ENCODE results near the gene TLR6.

Gene TLR6

DNA sequence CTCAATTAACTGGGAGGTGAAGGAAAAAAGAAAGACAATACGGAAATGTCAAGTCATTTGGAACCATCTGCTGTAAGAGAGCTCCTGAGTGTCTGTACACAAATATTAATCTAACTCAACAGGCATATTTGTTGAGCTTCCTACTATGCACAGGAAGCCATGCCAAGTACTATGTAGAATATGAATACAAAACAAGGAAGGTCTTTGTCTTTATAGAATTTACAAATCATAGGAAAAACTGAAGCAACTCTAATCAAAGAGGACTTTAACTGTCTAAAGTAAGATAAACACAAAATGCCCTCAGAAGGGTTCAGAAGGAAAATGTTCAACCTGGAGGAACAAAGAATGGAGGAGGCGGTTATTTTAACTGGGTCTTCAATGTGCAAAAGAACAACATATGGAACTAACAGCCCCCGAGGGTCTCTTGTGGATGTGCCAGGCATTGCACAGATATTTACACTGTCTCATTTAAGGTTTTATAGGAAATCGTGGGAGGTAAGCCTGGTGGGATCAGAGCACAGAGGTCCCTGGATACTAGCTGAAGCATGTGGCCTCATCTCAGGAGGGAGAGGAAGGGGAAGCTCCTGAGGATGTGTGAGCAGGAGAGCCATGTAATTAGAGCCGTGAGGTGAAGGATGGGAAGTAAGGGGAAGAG lies 16.8 kb upstream of the TLR6 start:
- no peak for DNase-seq
- no peaks in the 10 kb centered on the region for H3K9me3 Mint-ChIP-seq
- H3K27me3 Mint-ChIP-seq = peaks cover 39% of the 10 kb centered on the region
- no peak overlapping the region for H3K27ac Mint-ChIP-seq
- ATAC-seq = no peak
- no peak overlapping the region for H3K4me3 Mint-ChIP-seq
- H3K4me1 Mint-ChIP-seq = peaks cover 2% of the 10 kb centered on the region

DNA sequence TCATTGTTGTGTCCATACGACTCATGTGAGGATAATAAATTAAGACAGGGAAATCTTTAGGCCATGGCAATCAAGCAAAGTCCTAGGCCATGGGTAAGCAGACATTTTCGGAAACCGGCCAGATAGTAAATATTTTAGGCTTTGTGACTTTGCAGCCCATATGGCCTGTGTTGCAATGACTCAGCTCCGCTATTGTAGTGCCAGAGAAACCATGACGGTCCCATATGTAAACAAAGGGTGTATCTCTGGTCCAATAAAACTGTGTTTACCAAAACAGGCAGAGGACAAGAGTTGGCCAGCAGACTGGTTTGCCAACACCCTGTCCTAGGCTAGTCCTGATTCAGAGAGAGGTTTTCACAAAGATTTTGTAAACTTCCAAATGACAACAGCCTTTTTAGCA lies 16.0 kb upstream of the TLR6 start:
- Mint-ChIP-seq H3K4me1 (peaks cover 6% of the 10 kb centered on the region), H3K27me3 (peaks cover 44% of the 10 kb centered on the region), H3K4me3 (no peak overlapping the region), H3K27ac (no peak overlapping the region), H3K9me3 (no peaks in the 10 kb centered on the region)
- no peak for DNase-seq
- no peak for ATAC-seq

DNA sequence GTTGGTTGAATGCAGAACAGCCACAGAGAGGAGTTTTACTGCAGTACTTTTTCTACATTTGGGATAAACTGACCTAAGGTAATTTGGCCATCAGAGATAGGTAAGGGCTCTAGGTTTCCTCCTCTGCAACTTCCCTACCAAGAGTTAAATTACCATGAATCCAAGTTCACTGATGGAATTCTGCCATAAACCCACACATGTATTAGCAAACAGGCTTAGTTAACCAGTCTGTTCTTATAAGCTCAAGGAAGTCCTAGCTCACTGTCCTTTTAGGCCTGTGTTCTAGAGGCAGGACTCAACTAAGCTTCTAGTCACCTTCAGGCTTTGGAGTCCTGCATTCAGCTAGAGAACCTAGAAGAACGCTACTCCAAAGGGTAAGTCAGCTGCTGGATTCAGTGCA lies 15.0 kb upstream of the TLR6 start:
- Mint-ChIP-seq H3K27ac (no peak overlapping the region), H3K4me1 (peaks cover 6% of the 10 kb centered on the region), H3K27me3 (peaks cover 44% of the 10 kb centered on the region), H3K4me3 (no peak overlapping the region), H3K9me3 (no peaks in the 10 kb centered on the region)
- DNase-seq = no peak
- no peak for ATAC-seq

DNA sequence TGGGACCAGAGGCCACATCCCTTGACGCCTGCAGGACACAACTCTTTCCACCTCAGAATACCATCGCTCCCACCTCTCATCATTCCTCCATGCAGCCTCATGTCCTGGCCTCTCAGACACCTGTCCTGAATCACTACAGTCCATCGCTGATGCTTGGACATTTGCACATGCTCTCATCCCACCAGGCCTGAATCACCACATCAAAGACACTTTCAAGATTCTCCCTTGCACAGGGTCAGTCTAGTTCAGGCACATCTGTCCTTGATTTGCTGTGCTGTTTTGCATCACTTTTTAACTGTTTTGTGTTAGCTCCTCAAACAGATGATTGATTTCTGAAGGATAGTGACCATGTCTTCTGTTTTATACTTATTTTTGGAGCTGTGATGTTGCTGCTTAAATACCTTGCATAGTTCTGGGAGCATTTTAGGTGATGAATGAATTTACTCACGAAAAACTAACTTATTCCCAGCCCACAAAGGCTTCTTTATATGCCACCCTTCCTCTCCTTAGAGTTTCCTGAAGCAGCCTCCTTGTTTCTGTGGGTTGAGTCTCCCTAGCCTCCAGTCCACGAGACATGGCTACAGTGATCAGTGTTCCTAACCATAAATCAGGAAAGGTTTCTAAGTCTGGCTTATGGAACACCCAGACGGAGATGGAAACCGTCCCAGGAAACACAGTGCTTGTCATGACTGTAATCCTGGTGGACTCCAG lies 13.6 kb upstream of the TLR6 start:
- Mint-ChIP-seq H3K27ac (no peak overlapping the region), H3K27me3 (peaks cover 44% of the 10 kb centered on the region), H3K4me3 (no peak overlapping the region), H3K9me3 (no peaks in the 10 kb centered on the region), H3K4me1 (peaks cover 10% of the 10 kb centered on the region)
- ATAC-seq (no peak), DNase-seq (no peak)

DNA sequence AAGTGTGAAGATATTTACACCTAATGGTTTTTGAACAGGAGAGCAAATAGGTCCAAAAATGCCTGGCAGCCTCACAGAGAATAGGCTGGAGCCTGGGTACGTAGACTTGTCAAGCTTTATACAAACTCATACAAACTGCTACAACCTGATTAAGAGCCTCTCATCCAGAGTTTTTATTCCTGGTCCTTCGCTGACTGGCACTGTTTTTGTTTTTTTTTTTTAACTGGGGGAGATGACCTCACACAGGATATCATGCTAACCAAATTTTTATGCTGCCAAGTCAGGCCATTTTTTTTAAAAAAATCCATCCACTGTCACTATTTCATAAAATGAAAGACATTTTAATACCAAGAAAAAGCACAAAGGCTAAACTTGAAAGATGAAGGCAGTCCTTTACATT lies 12.9 kb upstream of the TLR6 start:
- no peaks in the 10 kb centered on the region for H3K9me3 Mint-ChIP-seq
- H3K27ac Mint-ChIP-seq = no peak overlapping the region
- DNase-seq (no peak), ATAC-seq (no peak)
- H3K4me3 Mint-ChIP-seq = no peak overlapping the region
- H3K4me1 Mint-ChIP-seq = peaks cover 11% of the 10 kb centered on the region
- H3K27me3 Mint-ChIP-seq = peaks cover 38% of the 10 kb centered on the region

DNA sequence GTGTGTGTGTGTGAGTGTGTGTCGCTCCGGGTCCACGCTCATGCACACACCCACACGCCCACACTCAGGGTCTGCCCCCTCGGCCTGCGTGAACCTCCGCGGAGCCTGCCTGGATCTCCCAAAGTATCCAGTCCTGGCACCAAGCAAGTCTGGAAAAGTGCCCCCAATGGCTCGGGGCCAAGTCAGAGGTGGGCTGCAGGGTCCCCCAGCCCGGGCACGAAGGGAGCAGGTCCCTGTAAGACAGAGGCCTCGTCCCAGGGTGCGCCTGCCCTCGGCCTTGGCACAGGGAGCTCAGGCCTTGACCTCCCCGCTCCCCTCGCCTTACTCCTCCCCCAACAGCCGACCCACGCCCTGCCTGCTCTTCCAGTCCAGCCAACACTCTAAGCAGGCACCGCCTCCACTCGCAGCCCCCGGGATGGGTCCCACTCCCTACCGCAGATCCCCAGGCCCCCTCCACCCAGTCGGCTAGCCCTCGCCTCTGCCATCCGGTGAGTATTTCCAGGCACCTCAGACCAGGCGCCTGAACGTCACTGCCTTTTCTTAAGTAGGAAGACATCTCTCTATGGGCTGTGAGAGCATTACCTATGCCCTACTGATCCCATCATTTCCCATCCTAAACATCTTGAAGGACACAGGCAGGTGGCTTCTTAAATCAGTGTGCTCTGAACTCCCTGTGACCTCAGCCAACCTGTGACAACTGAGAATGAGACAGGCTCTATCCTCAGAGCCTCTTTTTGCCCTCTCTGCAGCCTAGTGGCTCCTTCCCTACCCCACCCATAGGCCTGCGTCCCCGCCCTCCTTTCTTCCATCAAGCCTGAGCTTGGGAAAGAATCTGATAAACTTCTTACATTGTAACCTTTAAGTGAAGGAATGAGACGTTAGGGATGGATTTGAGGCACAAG lies 11.7 kb upstream of the TLR6 start:
- peak; percentile 29 for ATAC-seq
- no peak overlapping the region for H3K27ac Mint-ChIP-seq

DNA sequence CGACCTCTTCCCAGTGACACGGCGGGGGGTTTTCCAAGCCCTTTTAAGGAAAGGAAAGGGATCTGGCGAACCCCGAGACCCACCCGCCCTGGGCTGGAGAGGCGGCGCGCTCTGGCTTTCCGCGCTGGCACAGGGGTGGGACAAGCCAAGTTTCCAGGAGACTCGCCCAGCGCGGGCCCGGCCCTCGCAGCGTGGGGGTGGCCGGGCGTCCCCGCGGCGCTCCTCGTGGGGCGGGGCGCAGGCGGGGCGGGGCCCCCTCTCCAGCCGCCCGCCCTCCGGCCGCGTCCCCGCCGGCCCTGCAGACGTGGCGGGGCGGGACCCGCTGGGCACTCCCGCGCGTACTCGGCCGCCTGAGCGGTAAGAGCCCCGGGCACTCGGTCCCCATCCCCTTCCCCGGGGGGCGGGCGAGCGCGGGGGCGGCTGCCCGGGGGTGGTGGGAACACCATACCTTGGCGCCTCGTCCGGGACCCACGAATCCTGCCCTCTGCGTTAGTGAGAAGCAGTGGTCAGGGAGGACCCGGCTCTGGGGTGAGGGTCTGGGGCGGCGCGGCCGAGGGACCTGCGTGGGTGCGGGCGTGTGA lies 11.0 kb upstream of the TLR6 start, which contains the start of gene FAM114A1:
TSS of gene FAM114A1 (plus strand) at position 329 of the 581 bp plus-strand sequence. CDS start 10,273 bp downstream, outside the sequence.
- Mint-ChIP-seq H3K27ac (no peak within 1 kb of the TSS), H3K4me3 (peak within 1 kb of the TSS; percentile 69 to 71), H3K9me3 (no peaks in the 10 kb centered on the region), H3K4me1 (peaks cover 11% of the 10 kb centered on the region), H3K27me3 (peaks cover 22% of the 10 kb centered on the region)
- DNase-seq = peak in 1 of 2 donors; percentile 21
- ATAC-seq = peak; percentile 81

More for the DNA sequence above, 11.7 kb upstream of the TLR6 start:
- Mint-ChIP-seq H3K27me3 (peaks cover 26% of the 10 kb centered on the region), H3K4me1 (peaks cover 11% of the 10 kb centered on the region), H3K9me3 (no peaks in the 10 kb centered on the region), H3K4me3 (peak overlapping the region; percentile 57 to 71)
- no peak for DNase-seq

DNA sequence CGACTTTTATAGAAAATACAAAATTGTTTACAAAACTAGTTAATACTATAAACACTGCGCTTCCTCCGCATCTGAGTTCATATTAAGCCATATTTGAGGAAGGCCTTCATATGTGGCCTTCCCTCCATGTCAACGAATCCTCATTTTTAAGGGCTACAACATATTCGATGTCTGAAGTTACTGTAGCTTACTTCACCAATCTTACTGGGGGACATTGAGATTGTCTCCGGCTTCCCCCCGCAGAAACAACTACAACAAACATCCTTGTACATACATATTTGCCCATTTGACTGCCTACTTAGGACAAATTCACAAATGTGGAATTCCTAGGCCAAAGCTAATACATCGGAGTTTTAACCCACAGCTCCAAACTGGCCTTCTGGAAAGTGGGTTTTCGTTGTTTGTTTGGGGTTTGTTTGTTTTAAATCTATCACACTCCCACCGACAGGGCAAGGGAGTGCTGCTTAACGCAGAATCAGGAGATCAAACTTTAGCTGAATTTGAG lies 10.4 kb upstream of the TLR6 start:
- peak overlapping the region; percentile 51 to 69 for H3K4me3 Mint-ChIP-seq
- H3K27ac Mint-ChIP-seq = no peak overlapping the region
- H3K9me3 Mint-ChIP-seq = no peaks in the 10 kb centered on the region
- no peak for DNase-seq
- peak; percentile 13 for ATAC-seq
- peaks cover 11% of the 10 kb centered on the region for H3K4me1 Mint-ChIP-seq
- peaks cover 22% of the 10 kb centered on the region for H3K27me3 Mint-ChIP-seq

DNA sequence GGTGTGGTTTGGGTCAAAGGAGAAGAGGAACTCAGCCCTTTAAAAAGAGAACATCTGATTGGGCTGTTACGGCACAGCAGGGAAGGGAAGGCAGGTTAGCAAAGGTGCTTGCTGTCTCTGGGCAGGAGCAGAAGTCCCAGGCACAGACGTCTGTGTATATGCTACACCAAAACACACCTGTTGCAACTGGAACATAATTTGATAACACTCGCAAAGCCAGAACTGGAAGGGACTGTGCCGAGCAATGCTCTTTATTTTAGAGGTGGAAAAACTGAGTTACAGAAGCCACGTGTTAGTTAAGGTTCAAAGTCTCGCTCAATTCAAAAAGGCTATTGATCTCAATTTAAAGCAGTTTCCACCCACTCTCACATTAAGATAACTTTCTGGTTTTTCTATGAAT lies 8.8 kb upstream of the TLR6 start:
- peaks cover 25% of the 10 kb centered on the region for H3K27me3 Mint-ChIP-seq
- H3K4me3 Mint-ChIP-seq = no peak overlapping the region
- H3K4me1 Mint-ChIP-seq = peaks cover 19% of the 10 kb centered on the region
- no peaks in the 10 kb centered on the region for H3K9me3 Mint-ChIP-seq
- H3K27ac Mint-ChIP-seq = no peak overlapping the region
- ATAC-seq = no peak
- DNase-seq = no peak

DNA sequence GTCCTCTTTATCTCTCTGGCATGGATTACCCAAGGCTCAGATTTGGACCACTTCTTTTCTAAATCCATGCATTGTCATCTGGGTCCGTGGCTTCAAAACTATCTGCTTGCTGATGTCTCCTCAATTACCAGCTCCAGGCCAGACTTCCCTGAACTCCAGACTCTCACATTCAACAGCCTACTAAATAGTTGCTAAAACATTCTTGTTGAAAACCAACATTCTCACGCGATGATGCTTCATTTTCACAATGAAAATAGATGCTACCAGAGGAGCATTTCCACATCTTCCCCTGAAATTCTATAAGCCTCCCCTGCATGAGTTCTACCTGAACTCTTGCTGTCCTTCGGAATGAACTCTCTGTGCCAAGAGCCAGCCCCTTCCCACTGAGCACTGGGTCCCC lies 5.2 kb upstream of the TLR6 start:
- Mint-ChIP-seq H3K9me3 (no peaks in the 10 kb centered on the region), H3K27ac (no peak overlapping the region), H3K4me3 (no peak overlapping the region), H3K27me3 (peaks cover 6% of the 10 kb centered on the region), H3K4me1 (peaks cover 32% of the 10 kb centered on the region)
- no peak for DNase-seq
- no peak for ATAC-seq

DNA sequence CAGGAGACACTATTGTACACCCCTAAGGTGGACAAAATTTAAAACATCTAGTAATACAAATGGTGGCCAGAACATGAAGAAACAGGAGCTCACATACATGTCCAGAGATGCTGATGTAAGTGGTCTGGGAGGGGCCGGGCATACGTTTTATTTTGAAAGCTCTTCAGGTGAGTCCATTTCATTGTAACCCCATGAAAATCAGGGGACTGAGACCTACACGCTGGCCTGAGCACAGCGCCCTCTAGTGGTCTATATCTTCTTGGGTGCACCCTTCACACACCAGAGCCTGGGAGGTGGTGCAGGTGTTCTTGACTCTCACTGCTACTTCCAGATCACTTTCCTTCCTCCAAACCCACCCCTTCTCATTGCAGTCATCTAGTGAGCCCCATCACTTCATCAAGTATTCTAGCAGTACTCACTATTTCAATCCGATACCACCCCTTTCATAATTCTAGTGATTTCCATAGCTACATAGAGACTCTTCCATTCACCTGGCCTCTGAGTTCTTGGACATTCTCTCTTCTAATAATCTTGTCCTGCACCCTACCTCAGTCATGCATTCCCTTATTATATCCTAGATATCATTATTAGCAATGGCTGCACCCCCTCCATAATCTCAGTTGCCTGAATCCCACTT lies 4.3 kb upstream of the TLR6 start:
- peak; percentile 76 for ATAC-seq

DNA sequence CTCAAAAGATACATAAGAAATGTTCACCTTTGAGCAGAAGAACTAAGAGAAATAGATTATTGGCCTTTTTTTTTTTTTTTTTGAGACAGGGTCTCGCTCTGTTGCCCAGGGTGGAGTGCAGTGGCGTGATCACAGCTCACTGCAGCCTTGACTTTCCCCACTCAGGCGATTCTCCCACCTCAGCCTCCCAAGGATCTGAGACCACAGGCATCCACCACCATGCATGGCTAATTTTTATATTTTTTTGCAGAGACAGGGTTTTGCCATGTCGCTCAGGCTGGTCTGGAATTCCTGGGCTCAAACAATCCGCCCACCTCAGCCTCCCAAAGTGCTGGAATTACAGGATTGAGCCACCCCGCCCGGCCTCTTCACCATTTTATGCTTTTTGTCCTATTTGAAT lies 2.9 kb upstream of the TLR6 start:
- no peak overlapping the region for H3K27ac Mint-ChIP-seq
- H3K4me1 Mint-ChIP-seq = peaks cover 36% of the 10 kb centered on the region
- DNase-seq = no peak
- H3K9me3 Mint-ChIP-seq = no peaks in the 10 kb centered on the region
- no peak for ATAC-seq
- H3K4me3 Mint-ChIP-seq = no peak overlapping the region
- peaks cover 6% of the 10 kb centered on the region for H3K27me3 Mint-ChIP-seq

More for the DNA sequence above, 4.3 kb upstream of the TLR6 start:
- Mint-ChIP-seq H3K27ac (no peak overlapping the region), H3K27me3 (peaks cover 6% of the 10 kb centered on the region), H3K4me1 (peaks cover 35% of the 10 kb centered on the region), H3K9me3 (no peaks in the 10 kb centered on the region), H3K4me3 (no peak overlapping the region)
- peak; percentile 59 to 67 for DNase-seq

DNA sequence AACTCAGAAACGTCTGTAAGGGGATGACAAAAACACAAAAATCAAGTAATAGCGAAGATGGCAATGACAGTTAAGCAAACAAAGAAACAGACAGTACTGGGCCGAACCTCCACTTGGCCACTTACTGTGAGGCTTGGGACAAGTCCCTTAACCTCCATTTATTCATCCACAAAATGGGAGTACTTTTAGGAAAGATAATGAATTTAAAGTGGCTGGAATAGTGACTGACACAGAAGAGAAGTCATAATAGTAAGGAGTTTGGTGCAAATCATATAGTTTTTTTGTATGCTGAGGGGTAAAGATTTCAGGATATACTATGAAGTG lies 1.4 kb upstream of the TLR6 start:
- ATAC-seq = no peak
- Mint-ChIP-seq H3K4me1 (peaks cover 36% of the 10 kb centered on the region), H3K9me3 (no peaks in the 10 kb centered on the region), H3K27ac (peak overlapping the region; percentile 43 to 98), H3K27me3 (peaks cover 6% of the 10 kb centered on the region), H3K4me3 (peak overlapping the region; percentile 66 to 76)
- DNase-seq = no peak

DNA sequence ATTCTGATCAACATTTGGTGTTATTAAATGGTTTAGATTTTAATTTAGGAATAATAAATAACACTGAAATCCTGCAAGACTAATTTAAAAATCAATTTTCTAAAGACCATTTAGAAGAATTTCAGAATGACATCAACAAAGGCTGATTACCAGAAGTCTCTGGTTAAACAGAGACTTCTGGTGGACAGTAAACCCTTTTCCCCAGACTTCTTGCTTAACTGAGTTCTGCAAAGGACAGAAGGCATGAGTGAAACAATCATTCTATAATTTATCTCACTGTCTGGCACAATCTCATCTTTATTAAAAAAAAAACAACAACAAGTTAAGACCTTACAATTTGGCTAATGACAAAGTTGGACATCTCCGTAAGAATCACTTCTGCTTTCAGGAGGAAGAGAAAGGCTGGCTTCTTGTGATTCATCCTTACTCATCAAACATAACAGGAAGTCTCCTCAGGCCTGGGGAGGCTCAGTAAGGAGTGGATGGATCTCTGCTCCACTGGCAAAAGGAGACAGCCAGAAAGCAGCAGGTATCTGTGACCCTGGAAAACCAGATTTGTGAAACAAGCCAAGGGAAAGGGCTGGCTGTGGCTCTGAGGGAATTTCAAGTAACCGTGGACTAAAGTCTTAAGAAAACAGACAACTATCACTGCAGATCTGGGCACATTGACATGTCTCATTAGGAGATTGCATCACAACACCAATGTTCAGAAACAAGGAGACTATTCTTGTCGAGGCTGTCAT lies 908 bp upstream of the TLR6 start:
- DNase-seq (peak; percentile 30 to 52), ATAC-seq (peak; percentile 85)
- peaks cover 6% of the 10 kb centered on the region for H3K27me3 Mint-ChIP-seq
- peaks cover 36% of the 10 kb centered on the region for H3K4me1 Mint-ChIP-seq
- peak overlapping the region; percentile 43 to 98 for H3K27ac Mint-ChIP-seq
- no peaks in the 10 kb centered on the region for H3K9me3 Mint-ChIP-seq
- H3K4me3 Mint-ChIP-seq = peak overlapping the region; percentile 66 to 76
